ENCODE data around the gene APLP2. TPM values are rescaled to one million over a fixed set of nuclear protein-coding genes. Genes with fewer than 3 reads are reported as not detected.

The APLP2 gene
- total and polyA plus RNA-seq, 3 experiments from 2014 or later, result 58.5 to 60.1 (median 58.8) TPM

GRCh38 chr11:130180896-130181294 is 111.2 kb downstream of the APLP2 start:
- Histone ChIP-seq H3K27me3 (ENCODE audit: insufficient read depth, low read length, poor library complexity, severe bottlenecking) (no peaks in the 10 kb centered on the region), H3K27ac (ENCODE audit: low read depth, low read length) (no peak overlapping the region), H3K9me3 (ENCODE audit: low read length) (no peaks in the 10 kb centered on the region), H3K36me3 (ENCODE audit: insufficient read depth, low read length) (no peaks in the 10 kb centered on the region), H3K4me1 (ENCODE audit: insufficient read depth, low read length) (no peaks in the 10 kb centered on the region), H3K4me3 (ENCODE audit: low read length) (no peak overlapping the region)
- H3K36me3 Mint-ChIP-seq, result no peaks in the 10 kb centered on the region
- no peaks in the 10 kb centered on the region for H3K4me1 Mint-ChIP-seq
- POLR2A ChIA-PET, result no interaction called here
- H3K27ac Mint-ChIP-seq, result peak overlapping the region in 1 of 8 donors; percentile 8
- H3K4me3 Mint-ChIP-seq, result no peak overlapping the region
- CTCF ChIA-PET, result no interaction called here
- peaks cover 5 to 30% of the 10 kb centered on the region in 2 donors for H3K27me3 Mint-ChIP-seq
- DNase-seq, result no peak
- peaks cover 0 to 3% (median 0%) of the 10 kb centered on the region in 5 donors for H3K9me3 Mint-ChIP-seq

DNA sequence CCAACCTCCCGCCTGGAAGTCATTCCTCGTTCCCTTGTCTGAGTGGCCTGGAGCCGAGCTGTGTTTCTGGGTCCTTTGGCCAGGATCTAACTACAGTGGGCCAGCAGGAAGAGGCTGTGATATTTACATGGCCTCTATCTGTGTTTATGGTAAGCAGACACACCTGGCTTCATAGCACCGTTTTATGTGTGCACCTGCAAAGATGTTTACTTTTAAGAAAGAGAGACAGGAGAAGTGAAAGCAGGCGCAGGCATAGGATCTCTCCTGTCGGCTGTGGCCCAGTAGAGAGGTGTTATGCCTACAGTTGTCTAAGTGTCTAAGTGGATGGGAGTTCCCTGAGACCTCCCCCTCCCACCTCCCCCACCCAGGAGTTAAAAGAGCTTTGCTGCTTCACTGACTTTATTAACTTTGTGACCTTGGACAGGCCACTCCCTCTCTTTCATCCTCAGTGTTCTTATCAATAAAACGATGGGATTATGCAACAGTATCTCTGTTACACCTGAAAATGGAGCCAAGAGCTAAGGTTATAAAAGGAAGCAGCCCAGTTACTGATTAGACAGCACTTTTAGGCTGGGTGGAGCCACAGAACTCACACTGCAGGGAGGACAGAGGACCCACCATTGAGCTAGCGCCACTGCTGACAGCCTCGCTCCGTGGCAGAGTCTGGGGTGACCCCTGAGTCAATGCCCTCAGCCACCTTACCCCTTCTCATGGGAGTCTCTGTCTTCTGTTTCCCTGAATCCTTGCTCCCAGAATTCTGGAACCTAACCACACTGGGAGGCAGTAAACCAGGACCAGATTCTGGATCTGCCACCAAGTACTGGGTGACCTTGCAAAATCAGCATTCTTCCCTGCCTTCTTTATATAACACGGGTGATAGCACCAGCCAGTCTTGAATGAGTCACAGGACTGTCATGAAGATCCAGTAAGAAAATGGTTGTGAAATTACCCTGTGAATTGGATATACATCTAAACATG is 111.9 kb downstream of the APLP2 start:
- POLR2A ChIA-PET, result no interaction called here
- Histone ChIP-seq H3K36me3 (ENCODE audit: insufficient read depth, low read length) (no peaks in the 10 kb centered on the region), H3K27me3 (ENCODE audit: insufficient read depth, low read length, poor library complexity, severe bottlenecking) (no peaks in the 10 kb centered on the region), H3K9me3 (ENCODE audit: low read length) (no peaks in the 10 kb centered on the region), H3K27ac (ENCODE audit: low read depth, low read length) (no peak overlapping the region), H3K4me3 (ENCODE audit: low read length) (no peak overlapping the region), H3K4me1 (ENCODE audit: insufficient read depth, low read length) (no peaks in the 10 kb centered on the region)
- Mint-ChIP-seq H3K27me3 (peaks cover 5 to 28% of the 10 kb centered on the region in 2 donors), H3K36me3 (no peaks in the 10 kb centered on the region), H3K27ac (peak overlapping the region in 1 of 8 donors; percentile 8), H3K4me1 (no peaks in the 10 kb centered on the region), H3K9me3 (peaks cover 0 to 2% (median 0%) of the 10 kb centered on the region in 5 donors), H3K4me3 (no peak overlapping the region)
- DNase-seq, result no peak
- CTCF ChIA-PET, result no interaction called here

DNA sequence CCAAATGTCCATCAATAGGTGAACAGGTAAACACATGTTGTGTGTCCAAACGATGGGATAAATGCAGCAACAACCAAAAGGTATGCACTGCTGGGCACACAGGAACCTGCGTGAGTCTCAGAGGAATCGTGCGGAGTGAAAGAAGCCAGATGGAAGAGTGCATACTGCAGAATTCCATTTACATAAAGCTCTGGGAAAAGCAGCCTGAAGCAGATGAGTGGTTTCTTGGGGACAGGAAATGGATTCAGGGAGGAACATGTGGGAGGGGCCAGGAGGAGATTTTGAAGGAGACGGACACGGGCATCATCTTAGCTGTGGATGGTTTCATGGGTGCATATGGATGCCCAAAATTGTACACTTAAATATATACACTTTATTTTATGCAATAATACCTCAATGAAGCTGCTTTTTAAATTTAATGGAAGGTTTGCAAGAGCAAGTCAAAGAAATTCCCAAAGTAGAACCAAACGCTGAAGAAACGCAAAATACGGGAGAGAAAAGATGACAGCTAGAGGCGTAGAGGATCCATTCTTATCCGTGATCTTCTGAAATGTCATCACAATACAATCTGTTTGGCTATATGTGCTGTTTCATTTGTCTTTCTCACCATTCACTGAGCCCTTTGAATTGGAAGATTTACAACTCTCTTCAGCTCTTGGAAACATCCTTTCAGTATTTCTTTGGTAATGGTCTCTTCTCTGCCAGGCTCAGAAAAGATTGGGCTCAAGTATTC is 114.3 kb downstream of the APLP2 start:
- H3K36me3 ChIP-seq (ENCODE audit: insufficient read depth, low read length), result no peaks in the 10 kb centered on the region
- POLR2A ChIA-PET, result no interaction called here
- no peaks in the 10 kb centered on the region for H3K27me3 ChIP-seq (ENCODE audit: insufficient read depth, low read length, poor library complexity, severe bottlenecking)
- H3K4me3 Mint-ChIP-seq, result no peak overlapping the region
- H3K4me1 Mint-ChIP-seq, result no peaks in the 10 kb centered on the region
- no peaks in the 10 kb centered on the region for H3K4me1 ChIP-seq (ENCODE audit: insufficient read depth, low read length)
- CTCF ChIA-PET, result no interaction called here
- no peak for DNase-seq
- no peak overlapping the region for H3K27ac Mint-ChIP-seq
- no peaks in the 10 kb centered on the region for H3K9me3 ChIP-seq (ENCODE audit: low read length)
- H3K9me3 Mint-ChIP-seq, result peaks cover 0 to 2% (median 0%) of the 10 kb centered on the region in 5 donors
- H3K4me3 ChIP-seq (ENCODE audit: low read length), result no peak overlapping the region
- H3K36me3 Mint-ChIP-seq, result no peaks in the 10 kb centered on the region
- peaks cover 7 to 24% of the 10 kb centered on the region in 2 donors for H3K27me3 Mint-ChIP-seq
- no peak overlapping the region for H3K27ac ChIP-seq (ENCODE audit: low read depth, low read length)

- DNase-seq, result peak in 1 of 5 donors; percentile 37
- Histone ChIP-seq H3K27me3 (ENCODE audit: insufficient read depth, low read length, poor library complexity, severe bottlenecking) (no peaks in the 10 kb centered on the region), H3K4me3 (ENCODE audit: low read length) (no peak overlapping the region), H3K9me3 (ENCODE audit: low read length) (no peaks in the 10 kb centered on the region), H3K27ac (ENCODE audit: low read depth, low read length) (no peak overlapping the region), H3K4me1 (ENCODE audit: insufficient read depth, low read length) (no peaks in the 10 kb centered on the region), H3K36me3 (ENCODE audit: insufficient read depth, low read length) (no peaks in the 10 kb centered on the region)
- ChIA-PET POLR2A (no interaction called here), CTCF (no interaction called here)
- no peaks in the 10 kb centered on the region for H3K4me1 Mint-ChIP-seq
- H3K36me3 Mint-ChIP-seq, result no peaks in the 10 kb centered on the region
- H3K27ac Mint-ChIP-seq, result no peak overlapping the region
- H3K9me3 Mint-ChIP-seq, result peaks cover 0 to 2% (median 0%) of the 10 kb centered on the region in 5 donors
- peaks cover 4 to 17% of the 10 kb centered on the region in 2 donors for H3K27me3 Mint-ChIP-seq
- no peak overlapping the region for H3K4me3 Mint-ChIP-seq
These were observed 117.4 kb downstream of the APLP2 start for GRCh38 chr11:130187096-130187495.

DNA sequence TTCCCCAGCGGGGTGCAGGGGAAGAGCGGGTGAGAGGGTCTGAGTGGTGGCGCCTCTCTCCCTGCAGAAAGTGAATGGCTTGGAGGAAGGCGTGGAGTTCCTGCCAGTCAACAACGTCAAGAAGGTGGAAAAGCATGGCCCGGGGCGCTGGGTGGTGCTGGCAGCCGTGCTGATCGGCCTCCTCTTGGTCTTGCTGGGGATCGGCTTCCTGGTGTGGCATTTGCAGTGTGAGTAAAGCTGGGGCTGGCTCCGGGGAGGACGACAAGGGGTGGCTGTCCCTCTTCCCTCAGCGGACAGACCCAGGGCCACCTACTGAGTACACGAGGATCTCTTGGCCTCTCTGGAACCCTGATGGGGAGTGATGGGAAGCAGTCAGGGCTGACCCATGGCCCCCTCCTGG is 118.4 kb downstream of the APLP2 start:
- Histone ChIP-seq H3K27me3 (ENCODE audit: insufficient read depth, low read length, poor library complexity, severe bottlenecking) (no peaks in the 10 kb centered on the region), H3K9me3 (ENCODE audit: low read length) (no peaks in the 10 kb centered on the region), H3K4me3 (ENCODE audit: low read length) (no peak overlapping the region), H3K27ac (ENCODE audit: low read depth, low read length) (no peak overlapping the region), H3K36me3 (ENCODE audit: insufficient read depth, low read length) (no peaks in the 10 kb centered on the region), H3K4me1 (ENCODE audit: insufficient read depth, low read length) (no peaks in the 10 kb centered on the region)
- CTCF ChIA-PET, result no interaction called here
- Mint-ChIP-seq H3K4me3 (no peak overlapping the region), H3K27ac (no peak overlapping the region), H3K4me1 (no peaks in the 10 kb centered on the region), H3K36me3 (no peaks in the 10 kb centered on the region), H3K9me3 (peaks cover 0 to 2% (median 0%) of the 10 kb centered on the region in 5 donors), H3K27me3 (peaks cover 4 to 17% of the 10 kb centered on the region in 2 donors)
- POLR2A ChIA-PET, result no interaction called here
- no peak for DNase-seq

DNA sequence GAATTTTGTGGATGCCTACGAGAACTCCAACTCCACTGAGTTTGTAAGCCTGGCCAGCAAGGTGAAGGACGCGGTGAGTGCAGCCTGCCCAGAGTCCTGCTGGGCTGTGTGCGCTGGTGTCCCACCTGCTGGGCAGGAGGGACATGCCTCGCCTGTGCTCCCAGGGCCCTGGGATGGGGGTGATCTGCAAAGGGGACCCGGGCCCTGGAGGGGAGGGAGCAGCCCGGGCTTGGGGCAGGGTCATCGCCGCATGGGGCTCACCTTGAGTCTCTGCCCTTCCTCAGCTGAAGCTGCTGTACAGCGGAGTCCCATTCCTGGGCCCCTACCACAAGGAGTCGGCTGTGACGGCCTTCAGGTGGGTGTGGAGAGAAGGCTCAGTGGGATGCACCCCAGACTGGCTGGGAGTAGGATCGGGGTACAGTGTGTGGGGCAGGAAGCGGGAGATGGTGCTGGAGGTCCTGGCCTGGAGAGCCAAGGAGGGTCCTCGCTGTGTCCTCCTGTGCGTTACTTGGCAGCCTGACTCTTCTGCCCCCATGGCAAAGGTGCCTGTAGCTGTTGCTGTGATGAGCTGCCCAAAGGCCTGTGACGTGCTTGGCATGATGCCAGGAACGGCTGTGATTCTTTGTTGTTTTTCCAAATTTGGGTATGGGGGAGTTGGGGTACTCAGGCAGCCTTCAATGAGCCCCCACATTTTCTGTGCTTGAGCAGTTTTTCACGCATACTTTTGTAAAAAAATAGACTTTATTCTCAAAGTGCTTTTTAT is 119.1 kb downstream of the APLP2 start:
- no peak overlapping the region for H3K27ac ChIP-seq (ENCODE audit: low read depth, low read length)
- no peaks in the 10 kb centered on the region for H3K36me3 Mint-ChIP-seq
- H3K27me3 ChIP-seq (ENCODE audit: insufficient read depth, low read length, poor library complexity, severe bottlenecking), result no peaks in the 10 kb centered on the region
- CTCF ChIA-PET, result no interaction called here
- no peak overlapping the region for H3K4me3 ChIP-seq (ENCODE audit: low read length)
- H3K9me3 Mint-ChIP-seq, result peaks cover 0 to 2% (median 0%) of the 10 kb centered on the region in 5 donors
- DNase-seq, result peak in 1 of 5 donors; percentile 38
- H3K36me3 ChIP-seq (ENCODE audit: insufficient read depth, low read length), result no peaks in the 10 kb centered on the region
- peaks cover 4 to 14% of the 10 kb centered on the region in 2 donors for H3K27me3 Mint-ChIP-seq
- POLR2A ChIA-PET, result no interaction called here
- H3K4me1 Mint-ChIP-seq, result no peaks in the 10 kb centered on the region
- H3K27ac Mint-ChIP-seq, result no peak overlapping the region
- H3K9me3 ChIP-seq (ENCODE audit: low read length), result no peaks in the 10 kb centered on the region
- H3K4me1 ChIP-seq (ENCODE audit: insufficient read depth, low read length), result no peaks in the 10 kb centered on the region
- H3K4me3 Mint-ChIP-seq, result no peak overlapping the region

GRCh38 chr11:130189492-130190210 is 120.0 kb downstream of the APLP2 start:
- Mint-ChIP-seq H3K4me1 (peaks cover 0 to 2% (median 0%) of the 10 kb centered on the region in 3 donors), H3K36me3 (no peaks in the 10 kb centered on the region), H3K4me3 (no peak overlapping the region), H3K27me3 (peaks cover 2 to 10% of the 10 kb centered on the region in 2 donors), H3K9me3 (no peaks in the 10 kb centered on the region), H3K27ac (no peak overlapping the region)
- no peaks in the 10 kb centered on the region for H3K36me3 ChIP-seq (ENCODE audit: insufficient read depth, low read length)
- ChIA-PET CTCF (no interaction called here), POLR2A (no interaction called here)
- DNase-seq, result peak in 1 of 5 donors; percentile 34
- H3K9me3 ChIP-seq (ENCODE audit: low read length), result no peaks in the 10 kb centered on the region
- no peak overlapping the region for H3K27ac ChIP-seq (ENCODE audit: low read depth, low read length)
- no peaks in the 10 kb centered on the region for H3K27me3 ChIP-seq (ENCODE audit: insufficient read depth, low read length, poor library complexity, severe bottlenecking)
- no peak overlapping the region for H3K4me3 ChIP-seq (ENCODE audit: low read length)
- H3K4me1 ChIP-seq (ENCODE audit: insufficient read depth, low read length), result no peaks in the 10 kb centered on the region

Data from CD8-positive, alpha-beta memory T cell (primary cell).